ENCODE results near the gene ECPAS.
A peak's percentile ranks its signal among the peaks of the same experiment; 100 is the strongest.
"Not testable (repeated sequence)": the region's sequence is repeated elsewhere in the genome, so short reads cannot be mapped to it uniquely, and the experiment has no call there.

Gene ECPAS

GRCh38 chr9:111372297-111372696 is 111.9 kb downstream of the ECPAS start:
- no peak overlapping the region for H3K4me3 ChIP-seq (ENCODE audit: low read length)
- peaks cover 71% of the 10 kb centered on the region for H3K36me3 ChIP-seq (ENCODE audit: insufficient read depth, low read length)
- H3K9ac ChIP-seq (ENCODE audit: low read depth, low read length): no peak overlapping the region
- no peaks in the 10 kb centered on the region for H3K27me3 ChIP-seq (ENCODE audit: control insufficient read depth, insufficient read depth, low read length)
- H3K4me1 ChIP-seq (ENCODE audit: control insufficient read depth, insufficient read depth, low read length): peaks cover 22% of the 10 kb centered on the region
- no peak overlapping the region for H3K4me2 ChIP-seq (ENCODE audit: low read length)
- no peaks in the 10 kb centered on the region for H3K9me3 ChIP-seq (replicated peaks; ENCODE audit: low read length)

- H3K4me3 ChIP-seq (ENCODE audit: low read length): no peak overlapping the region
- no peak overlapping the region for H3K9ac ChIP-seq (ENCODE audit: low read depth, low read length)
- H3K36me3 ChIP-seq (ENCODE audit: insufficient read depth, low read length): peaks cover 85% of the 10 kb centered on the region
- H3K9me3 ChIP-seq (replicated peaks; ENCODE audit: low read length): no peaks in the 10 kb centered on the region
- no peak overlapping the region for H3K4me2 ChIP-seq (ENCODE audit: low read length)
- no peaks in the 10 kb centered on the region for H3K4me1 ChIP-seq (ENCODE audit: control insufficient read depth, insufficient read depth, low read length)
- no peaks in the 10 kb centered on the region for H3K27me3 ChIP-seq (ENCODE audit: control insufficient read depth, insufficient read depth, low read length)
Observed at GRCh38 chr9:111366978-111367377, 117.2 kb downstream of the ECPAS start.

GRCh38 chr9:111362526-111362925 is 121.7 kb downstream of the ECPAS start:
- no peak overlapping the region for H3K4me3 ChIP-seq (ENCODE audit: low read length)
- peaks cover 55% of the 10 kb centered on the region for H3K36me3 ChIP-seq (ENCODE audit: insufficient read depth, low read length)
- H3K9ac ChIP-seq (ENCODE audit: low read depth, low read length): no peak overlapping the region
- H3K4me2 ChIP-seq (ENCODE audit: low read length): no peak overlapping the region
- no peaks in the 10 kb centered on the region for H3K9me3 ChIP-seq (replicated peaks; ENCODE audit: low read length)
- H3K4me1 ChIP-seq (ENCODE audit: control insufficient read depth, insufficient read depth, low read length): peaks cover under 1% of the 10 kb centered on the region
- no peaks in the 10 kb centered on the region for H3K27me3 ChIP-seq (ENCODE audit: control insufficient read depth, insufficient read depth, low read length)

- Histone ChIP-seq H3K9me3 (replicated peaks; ENCODE audit: low read length) (no peaks in the 10 kb centered on the region), H3K4me3 (ENCODE audit: low read length) (no peak overlapping the region), H3K9ac (ENCODE audit: low read depth, low read length) (no peak overlapping the region), H3K4me1 (ENCODE audit: control insufficient read depth, insufficient read depth, low read length) (peaks cover 15% of the 10 kb centered on the region), H3K4me2 (ENCODE audit: low read length) (no peak overlapping the region), H3K36me3 (ENCODE audit: insufficient read depth, low read length) (peaks cover 44% of the 10 kb centered on the region), H3K27me3 (ENCODE audit: control insufficient read depth, insufficient read depth, low read length) (no peaks in the 10 kb centered on the region)
Observed at GRCh38 chr9:111360881-111361280, 123.3 kb downstream of the ECPAS start.

GRCh38 chr9:111356481-111357244 is 127.5 kb downstream of the ECPAS start:
- H3K4me1 ChIP-seq (ENCODE audit: control insufficient read depth, insufficient read depth, low read length): peaks cover 16% of the 10 kb centered on the region
- H3K9me3 ChIP-seq (replicated peaks; ENCODE audit: low read length): no peaks in the 10 kb centered on the region
- no peaks in the 10 kb centered on the region for H3K27me3 ChIP-seq (ENCODE audit: control insufficient read depth, insufficient read depth, low read length)
- peaks cover 11% of the 10 kb centered on the region for H3K36me3 ChIP-seq (ENCODE audit: insufficient read depth, low read length)
- peak overlapping the region; percentile 62 for H3K4me3 ChIP-seq (ENCODE audit: low read length)
- peak overlapping the region; percentile 73 for H3K9ac ChIP-seq (ENCODE audit: low read depth, low read length)
- peak overlapping the region; percentile 84 for H3K4me2 ChIP-seq (ENCODE audit: low read length)

- Histone ChIP-seq H3K9me3 (replicated peaks; ENCODE audit: low read length) (no peaks in the 10 kb centered on the region), H3K9ac (ENCODE audit: low read depth, low read length) (no peak overlapping the region), H3K36me3 (ENCODE audit: insufficient read depth, low read length) (no peaks in the 10 kb centered on the region), H3K4me3 (ENCODE audit: low read length) (no peak overlapping the region), H3K27me3 (ENCODE audit: control insufficient read depth, insufficient read depth, low read length) (no peaks in the 10 kb centered on the region), H3K4me1 (ENCODE audit: control insufficient read depth, insufficient read depth, low read length) (peaks cover 38% of the 10 kb centered on the region), H3K4me2 (ENCODE audit: low read length) (no peak overlapping the region)
Observed at GRCh38 chr9:111352545-111352944, 131.6 kb downstream of the ECPAS start.

GRCh38 chr9:111350556-111350955 is 133.6 kb downstream of the ECPAS start:
- Histone ChIP-seq H3K9ac (ENCODE audit: low read depth, low read length) (no peak overlapping the region), H3K4me1 (ENCODE audit: control insufficient read depth, insufficient read depth, low read length) (peaks cover 22% of the 10 kb centered on the region), H3K4me3 (ENCODE audit: low read length) (no peak overlapping the region), H3K9me3 (replicated peaks; ENCODE audit: low read length) (no peaks in the 10 kb centered on the region), H3K36me3 (ENCODE audit: insufficient read depth, low read length) (no peaks in the 10 kb centered on the region), H3K4me2 (ENCODE audit: low read length) (no peak overlapping the region), H3K27me3 (ENCODE audit: control insufficient read depth, insufficient read depth, low read length) (no peaks in the 10 kb centered on the region)

- H3K36me3 ChIP-seq (ENCODE audit: insufficient read depth, low read length): no peaks in the 10 kb centered on the region
- H3K9ac ChIP-seq (ENCODE audit: low read depth, low read length): no peak overlapping the region
- no peak overlapping the region for H3K4me2 ChIP-seq (ENCODE audit: low read length)
- no peak overlapping the region for H3K4me3 ChIP-seq (ENCODE audit: low read length)
- H3K27me3 ChIP-seq (ENCODE audit: control insufficient read depth, insufficient read depth, low read length): no peaks in the 10 kb centered on the region
- no peaks in the 10 kb centered on the region for H3K9me3 ChIP-seq (replicated peaks; ENCODE audit: low read length)
- H3K4me1 ChIP-seq (ENCODE audit: control insufficient read depth, insufficient read depth, low read length): peaks cover 22% of the 10 kb centered on the region
Observed at GRCh38 chr9:111349766-111350165, 134.4 kb downstream of the ECPAS start.

GRCh38 chr9:111348821-111349271 is 135.3 kb downstream of the ECPAS start:
- H3K36me3 ChIP-seq (ENCODE audit: insufficient read depth, low read length): no peaks in the 10 kb centered on the region
- no peak overlapping the region for H3K4me2 ChIP-seq (ENCODE audit: low read length)
- H3K4me3 ChIP-seq (ENCODE audit: low read length): no peak overlapping the region
- H3K9ac ChIP-seq (ENCODE audit: low read depth, low read length): no peak overlapping the region
- no peaks in the 10 kb centered on the region for H3K27me3 ChIP-seq (ENCODE audit: control insufficient read depth, insufficient read depth, low read length)
- no peaks in the 10 kb centered on the region for H3K9me3 ChIP-seq (replicated peaks; ENCODE audit: low read length)
- H3K4me1 ChIP-seq (ENCODE audit: control insufficient read depth, insufficient read depth, low read length): peaks cover 22% of the 10 kb centered on the region

GRCh38 chr9:111334318-111334863 is 149.8 kb downstream of the ECPAS start:
- not testable (repeated sequence) for H3K9me3 ChIP-seq (replicated peaks; ENCODE audit: low read length); H3K27me3 ChIP-seq (ENCODE audit: control insufficient read depth, insufficient read depth, low read length); H3K4me2 ChIP-seq (ENCODE audit: low read length); H3K4me3 ChIP-seq (ENCODE audit: low read length); H3K9ac ChIP-seq (ENCODE audit: low read depth, low read length); H3K4me1 ChIP-seq (ENCODE audit: control insufficient read depth, insufficient read depth, low read length); H3K36me3 ChIP-seq (ENCODE audit: insufficient read depth, low read length)

- H3K9me3 ChIP-seq (replicated peaks; ENCODE audit: low read length): no peaks in the 10 kb centered on the region
- no peaks in the 10 kb centered on the region for H3K4me1 ChIP-seq (ENCODE audit: control insufficient read depth, insufficient read depth, low read length)
- no peak within 1 kb of the TSS for H3K9ac ChIP-seq (ENCODE audit: low read depth, low read length)
- H3K4me3 ChIP-seq (ENCODE audit: low read length): no peak within 1 kb of the TSS
- no peak within 1 kb of the TSS for H3K4me2 ChIP-seq (ENCODE audit: low read length)
- no peaks in the 10 kb centered on the region for H3K36me3 ChIP-seq (ENCODE audit: insufficient read depth, low read length)
- H3K27me3 ChIP-seq (ENCODE audit: control insufficient read depth, insufficient read depth, low read length): no peaks in the 10 kb centered on the region
Observed at GRCh38 chr9:111330124-111330523, 154.1 kb downstream of the ECPAS start, which contains the start of gene OR2K2. OR2K2 (minus strand) TSS chr9:111330224; CDS start chr9:111328433, 1,791 bp downstream.

- no peak overlapping the region for H3K9ac ChIP-seq (ENCODE audit: low read depth, low read length)
- no peak overlapping the region for H3K4me3 ChIP-seq (ENCODE audit: low read length)
- no peaks in the 10 kb centered on the region for H3K36me3 ChIP-seq (ENCODE audit: insufficient read depth, low read length)
- H3K4me1 ChIP-seq (ENCODE audit: control insufficient read depth, insufficient read depth, low read length): no peaks in the 10 kb centered on the region
- H3K9me3 ChIP-seq (replicated peaks; ENCODE audit: low read length): no peaks in the 10 kb centered on the region
- no peak overlapping the region for H3K4me2 ChIP-seq (ENCODE audit: low read length)
- no peaks in the 10 kb centered on the region for H3K27me3 ChIP-seq (ENCODE audit: control insufficient read depth, insufficient read depth, low read length)
Observed at GRCh38 chr9:111320631-111321030, 163.6 kb downstream of the ECPAS start.

Measured in skeletal muscle satellite cell (primary cell).